Right atrium auricular region (tissue), 2 donors: ENCODE measurements around the gene CEP131. TPM values are rescaled to one million over a fixed set of nuclear protein-coding genes. Genes with fewer than 3 reads are reported as not detected.
"Not testable (repeated sequence)": the region's sequence is repeated elsewhere in the genome, so short reads cannot be mapped to it uniquely, and the experiment has no call there.

ENCODE experiments used
- DNase-seq: peaks from one replicate; pipeline ENCODE4 v3.0.0-alpha.2; 2019; ENCODE audit warnings: low spot score
- H3K27ac ChIP-seq, 2 donors: fragments of 200-600 bp; sonication (generic); 1 replicate in 1 of 2; 2 replicates in 1 of 2; pipeline ENCODE4 v1.5.1; 2016 to 2019
- H3K27me3 ChIP-seq, 2 donors: fragments of 200-600 bp; sonication (generic); one replicate each; pipeline versions ENCODE4 v1.5.1 to v1.6.0; 2017 to 2019
- H3K36me3 ChIP-seq: fragments of 200-600 bp; sonication (generic); one replicate; pipeline ENCODE4 v1.5.1; 2016
- H3K4me1 ChIP-seq, 2 donors: fragments of 200-600 bp; sonication (generic); one replicate each; pipeline versions ENCODE4 v1.5.1 to v1.6.0; 2017 to 2019
- H3K4me3 ChIP-seq, 2 donors: fragments of 200-600 bp; sonication (generic); 1 replicate in 1 of 2; 2 replicates in 1 of 2; pipeline ENCODE4 v1.5.1; 2017 to 2019; ENCODE audit warnings: mild to moderate bottlenecking in 1 of 2, moderate library complexity in 1 of 2
- H3K9me3 ChIP-seq, 2 donors: fragments of 200-600 bp; sonication (generic); one replicate each; pipeline ENCODE4 v1.5.1; 2019
- total RNA-seq, 2 donors: library from RNA; depleted of rRNA; stranded (reverse); fragments of >200 nt; gene quantifications; one replicate each; pipeline ENCODE4 v1.1.0, GENCODE V29; 2016
- TF ChIP-seq, protein P1 (sequence below), 2 donors: fragments of 200-600 bp; sonication (generic); IDR thresholded peaks; one replicate each; pipeline ENCODE4 v1.5.1; 2019; ENCODE audit warnings: antibody characterized with exemption in 2 of 2

Gene CEP131
- total RNA-seq, 2 donors from 2014 or later = 5.5 to 6.2 TPM

DNA sequence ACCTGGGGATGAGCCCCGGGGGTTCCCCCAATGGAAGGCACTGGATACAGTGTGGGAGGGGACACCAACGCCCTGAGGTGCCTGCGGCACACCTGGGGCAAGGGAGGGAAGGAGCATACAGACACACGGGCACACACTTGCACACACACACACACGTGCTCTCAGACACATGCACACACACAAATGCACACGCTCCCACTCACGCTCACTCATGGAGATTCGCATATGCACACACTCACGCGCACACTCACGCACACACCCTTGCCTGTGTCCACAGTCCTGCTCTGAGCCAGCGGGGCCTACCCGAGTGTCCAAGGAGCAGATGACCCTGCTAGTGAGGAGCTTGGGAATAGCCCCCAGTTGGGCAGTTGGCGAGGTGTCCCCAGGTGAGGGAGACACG lies 74.2 kb downstream of the CEP131 start:
- H3K4me3 ChIP-seq = no peak overlapping the region
- TF ChIP-seq, protein P1, sequence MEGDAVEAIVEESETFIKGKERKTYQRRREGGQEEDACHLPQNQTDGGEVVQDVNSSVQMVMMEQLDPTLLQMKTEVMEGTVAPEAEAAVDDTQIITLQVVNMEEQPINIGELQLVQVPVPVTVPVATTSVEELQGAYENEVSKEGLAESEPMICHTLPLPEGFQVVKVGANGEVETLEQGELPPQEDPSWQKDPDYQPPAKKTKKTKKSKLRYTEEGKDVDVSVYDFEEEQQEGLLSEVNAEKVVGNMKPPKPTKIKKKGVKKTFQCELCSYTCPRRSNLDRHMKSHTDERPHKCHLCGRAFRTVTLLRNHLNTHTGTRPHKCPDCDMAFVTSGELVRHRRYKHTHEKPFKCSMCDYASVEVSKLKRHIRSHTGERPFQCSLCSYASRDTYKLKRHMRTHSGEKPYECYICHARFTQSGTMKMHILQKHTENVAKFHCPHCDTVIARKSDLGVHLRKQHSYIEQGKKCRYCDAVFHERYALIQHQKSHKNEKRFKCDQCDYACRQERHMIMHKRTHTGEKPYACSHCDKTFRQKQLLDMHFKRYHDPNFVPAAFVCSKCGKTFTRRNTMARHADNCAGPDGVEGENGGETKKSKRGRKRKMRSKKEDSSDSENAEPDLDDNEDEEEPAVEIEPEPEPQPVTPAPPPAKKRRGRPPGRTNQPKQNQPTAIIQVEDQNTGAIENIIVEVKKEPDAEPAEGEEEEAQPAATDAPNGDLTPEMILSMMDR (IDR thresholded peaks at IDR 0.05) = no peak
- no peak overlapping the region for H3K27ac ChIP-seq
- H3K36me3 ChIP-seq = no peaks in the 10 kb centered on the region
- no peaks in the 10 kb centered on the region for H3K27me3 ChIP-seq
- no peak for DNase-seq
- H3K4me1 ChIP-seq = no peaks in the 10 kb centered on the region
- H3K9me3 ChIP-seq = no peaks in the 10 kb centered on the region

DNA sequence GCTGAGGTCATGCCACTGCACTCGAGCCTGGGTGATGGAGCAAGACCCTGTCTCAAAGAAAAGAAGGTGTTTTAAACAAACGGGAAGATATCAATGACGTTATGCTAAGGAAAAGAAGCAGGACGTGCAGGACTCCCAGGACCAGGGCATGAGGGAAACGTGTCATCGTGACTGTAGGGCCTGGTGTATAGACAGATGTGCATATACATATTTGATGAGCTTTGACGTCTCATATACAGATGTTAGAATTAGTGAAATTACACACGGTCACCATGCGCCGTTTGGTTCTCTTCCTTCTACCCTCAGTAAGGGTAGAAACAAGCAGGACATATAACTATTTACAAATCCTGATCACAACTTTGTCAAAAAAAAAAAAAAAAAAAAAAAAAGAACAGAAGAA lies 75.1 kb downstream of the CEP131 start:
- Histone ChIP-seq H3K4me1 (peaks cover 0 to 5% of the 10 kb centered on the region in 2 donors), H3K9me3 (no peaks in the 10 kb centered on the region), H3K27ac (no peak overlapping the region), H3K4me3 (no peak overlapping the region), H3K27me3 (no peaks in the 10 kb centered on the region), H3K36me3 (no peaks in the 10 kb centered on the region)
- TF ChIP-seq, protein P1 (IDR thresholded peaks at IDR 0.05) = no peak
- DNase-seq = no peak

DNA sequence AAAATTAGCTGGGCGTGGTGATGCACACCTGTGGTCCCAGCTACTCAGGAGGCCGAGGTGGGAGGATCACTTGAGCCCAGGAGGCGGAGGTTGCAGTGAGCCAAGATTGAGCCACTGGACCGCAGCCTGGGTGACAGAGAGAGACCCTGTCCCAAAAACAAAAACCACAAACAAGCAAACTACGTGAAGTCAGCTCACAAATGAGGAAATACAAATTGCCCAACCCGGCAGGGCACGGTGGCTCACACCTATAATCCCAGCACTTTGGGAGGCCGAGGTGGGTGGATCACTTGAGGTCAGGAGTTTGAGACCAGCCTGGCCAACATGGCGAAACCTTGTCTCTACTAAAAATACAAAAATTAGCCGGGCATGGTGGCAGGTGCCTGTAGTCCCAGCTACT lies 76.6 kb downstream of the CEP131 start:
- H3K9me3 ChIP-seq, H3K27me3 ChIP-seq, DNase-seq, H3K27ac ChIP-seq, H3K4me1 ChIP-seq, H3K4me3 ChIP-seq, H3K36me3 ChIP-seq: not testable (repeated sequence)

DNA sequence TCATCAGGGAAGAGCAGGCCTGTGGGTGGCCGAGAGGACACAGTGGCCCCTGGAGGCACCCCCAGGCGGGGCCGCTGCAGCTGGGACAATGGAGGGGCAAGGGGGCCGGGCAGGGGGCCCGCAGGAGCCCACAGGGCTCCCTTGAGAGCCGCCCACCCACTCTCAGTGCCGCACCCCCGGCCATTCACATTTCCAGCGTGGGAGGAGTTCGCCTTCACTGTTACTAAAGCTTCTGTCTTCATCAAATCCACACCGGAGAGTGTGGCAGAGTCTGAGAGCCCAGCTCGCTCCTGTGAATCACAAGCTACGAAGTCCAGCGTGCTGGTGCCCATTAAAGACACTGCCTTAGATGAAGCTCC lies 78.4 kb downstream of the CEP131 start:
- H3K27me3 ChIP-seq = no peaks in the 10 kb centered on the region
- H3K27ac ChIP-seq = no peak overlapping the region
- no peak for DNase-seq
- H3K9me3 ChIP-seq = no peaks in the 10 kb centered on the region
- H3K36me3 ChIP-seq = no peaks in the 10 kb centered on the region
- peaks cover 0 to 9% of the 10 kb centered on the region in 2 donors for H3K4me1 ChIP-seq
- TF ChIP-seq, protein P1 (IDR thresholded peaks at IDR 0.05) = no peak
- H3K4me3 ChIP-seq = no peak overlapping the region

DNA sequence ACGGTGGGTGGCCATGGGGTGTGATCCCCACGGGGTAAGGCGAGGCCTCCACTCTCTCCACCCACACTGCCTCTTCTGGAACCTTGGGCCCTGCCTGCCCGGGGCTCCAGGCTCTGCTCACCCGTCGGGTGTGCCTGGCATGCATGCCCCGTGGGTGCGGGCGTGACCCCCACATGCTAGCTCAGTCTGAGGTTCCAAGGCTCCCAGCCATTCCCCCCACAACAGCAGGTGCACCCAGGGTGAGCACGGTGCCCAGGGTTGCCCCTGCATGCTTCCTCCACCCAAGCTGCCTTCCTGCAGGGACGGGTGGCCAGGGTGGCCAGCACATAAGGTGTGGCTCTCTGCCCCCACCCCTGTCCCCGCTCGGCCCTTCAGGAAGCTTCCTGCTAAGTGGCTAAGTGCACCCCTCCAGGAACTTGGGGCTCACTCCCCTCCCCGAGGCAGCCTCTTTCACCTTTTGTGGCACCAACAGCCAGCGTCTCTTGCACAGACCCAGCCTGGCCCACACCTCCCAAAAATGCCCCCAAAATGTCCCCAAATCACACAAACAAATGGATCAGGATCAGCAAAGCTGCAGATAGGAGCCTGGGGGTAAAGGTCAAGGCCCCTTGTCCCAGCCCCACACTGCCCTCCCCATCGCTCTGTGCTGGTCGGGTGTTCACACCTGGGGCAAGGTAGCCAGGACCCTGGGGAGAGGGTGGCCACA lies 78.9 kb downstream of the CEP131 start:
- Histone ChIP-seq H3K4me3 (no peak overlapping the region), H3K36me3 (no peaks in the 10 kb centered on the region), H3K9me3 (no peaks in the 10 kb centered on the region), H3K27ac (no peak overlapping the region), H3K4me1 (peaks cover 0 to 9% of the 10 kb centered on the region in 2 donors), H3K27me3 (no peaks in the 10 kb centered on the region)
- DNase-seq = no peak
- TF ChIP-seq, protein P1 (IDR thresholded peaks at IDR 0.05) = no peak

DNA sequence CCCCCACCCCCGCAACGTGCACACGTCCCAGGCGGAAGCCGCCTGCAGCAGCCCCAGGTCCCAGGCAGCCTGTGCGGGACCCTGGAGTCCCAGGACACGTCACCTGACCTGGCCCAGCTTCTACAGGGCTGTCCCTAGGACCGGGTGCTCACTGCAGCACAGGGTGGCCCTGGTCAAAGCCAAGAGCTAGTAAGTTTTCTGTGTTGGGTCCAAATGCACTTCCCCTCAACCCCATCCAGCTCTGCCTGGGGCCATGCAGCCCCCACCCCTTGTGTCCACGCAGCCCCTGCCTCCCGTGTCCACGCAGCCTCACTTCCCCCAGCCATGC lies 79.6 kb downstream of the CEP131 start:
- TF ChIP-seq, protein P1 (IDR thresholded peaks at IDR 0.05) = no peak
- H3K4me3 ChIP-seq = no peak overlapping the region

More for the DNA sequence above, 79.6 kb downstream of the CEP131 start:
- Histone ChIP-seq H3K36me3 (no peaks in the 10 kb centered on the region), H3K27ac (no peak overlapping the region), H3K27me3 (no peaks in the 10 kb centered on the region), H3K9me3 (no peaks in the 10 kb centered on the region), H3K4me1 (peaks cover 0 to 9% of the 10 kb centered on the region in 2 donors)
- no peak for DNase-seq
